Urothelium cell line (cell line): ENCODE measurements around the gene INTS6.

Experiments used
- DNase-seq: peaks from one replicate; pipeline ENCODE4 v3.0.0; 2011; ENCODE audit warnings: low spot score, mixed read lengths
- FAIRE-seq: peaks from 2 replicates; lab custom pipeline; 2011; peaks lifted over from hg19 to GRCh38; lab: Jason Lieb, UNC

The INTS6 gene

DNA sequence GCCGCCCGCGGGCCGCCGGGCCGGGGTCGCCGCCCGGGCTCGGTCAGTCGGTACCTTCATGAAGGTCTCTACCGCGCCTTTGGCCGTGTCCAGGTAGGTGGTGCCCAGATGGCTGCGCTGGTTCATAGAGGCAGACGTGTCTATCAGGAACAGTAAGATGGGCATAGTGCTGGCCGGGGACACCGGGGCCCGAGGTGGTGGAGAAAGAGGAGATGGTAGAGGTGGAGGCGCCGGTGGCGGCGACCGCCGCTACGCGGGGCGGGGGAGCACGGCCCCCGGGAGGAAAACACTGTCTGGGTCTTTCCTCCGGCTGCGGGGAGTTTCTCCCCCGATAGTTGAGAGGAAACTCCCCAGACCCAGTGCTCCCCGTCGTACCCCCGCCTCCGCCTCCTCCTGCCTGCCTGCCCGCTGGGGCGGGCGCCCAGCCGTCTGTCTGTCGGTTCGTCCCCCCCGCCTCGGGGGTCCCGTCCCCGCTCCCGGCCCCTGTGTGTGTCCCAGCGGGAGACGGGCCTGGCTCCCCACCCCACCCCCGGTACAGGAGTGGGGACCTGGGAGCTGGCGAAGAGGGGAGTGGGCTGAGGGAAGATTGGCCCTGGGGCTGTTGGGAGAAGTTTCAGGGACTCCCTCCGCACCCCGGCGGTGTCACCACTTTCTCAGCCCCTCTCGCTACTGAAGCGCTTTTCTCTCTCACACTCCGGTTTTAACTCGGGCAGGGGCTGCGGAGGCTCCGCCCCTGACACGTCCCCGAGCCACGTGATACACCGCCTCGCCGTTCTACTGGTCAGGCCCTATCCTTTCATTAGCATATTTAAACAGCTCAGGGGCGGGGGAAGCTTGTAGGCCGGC, at the start of gene INTS6:
Gene INTS6 (minus strand): TSS at position 676 of the 846 bp plus-strand sequence. CDS start 511 bp downstream, at position 165.
- FAIRE-seq (no peak), DNase-seq (peak; percentile 94)

DNA sequence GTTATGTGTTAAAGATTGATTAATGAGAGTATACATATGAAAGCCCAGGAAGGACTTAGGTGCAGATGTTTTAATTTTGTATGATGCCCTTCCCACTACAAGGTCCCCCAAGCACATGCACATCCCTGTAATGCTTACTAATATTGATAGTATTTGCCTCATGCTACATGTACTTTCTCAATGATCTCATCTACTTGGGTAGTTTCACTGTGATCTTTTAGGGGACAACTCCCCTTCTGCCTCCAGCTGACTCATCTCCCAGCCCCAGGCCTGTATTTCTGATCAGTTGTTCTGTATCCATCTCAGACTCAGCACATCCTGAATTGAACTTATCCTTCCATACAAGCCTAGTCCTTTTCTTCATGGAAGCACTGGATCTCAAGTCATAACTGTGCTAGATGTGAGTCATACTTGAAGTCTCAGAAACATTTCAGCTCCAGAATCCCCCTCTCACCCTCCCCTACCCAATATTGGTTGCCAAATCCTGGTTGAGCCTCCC, 49.4 kb upstream of the INTS6 start:
- FAIRE-seq: no peak

DNA sequence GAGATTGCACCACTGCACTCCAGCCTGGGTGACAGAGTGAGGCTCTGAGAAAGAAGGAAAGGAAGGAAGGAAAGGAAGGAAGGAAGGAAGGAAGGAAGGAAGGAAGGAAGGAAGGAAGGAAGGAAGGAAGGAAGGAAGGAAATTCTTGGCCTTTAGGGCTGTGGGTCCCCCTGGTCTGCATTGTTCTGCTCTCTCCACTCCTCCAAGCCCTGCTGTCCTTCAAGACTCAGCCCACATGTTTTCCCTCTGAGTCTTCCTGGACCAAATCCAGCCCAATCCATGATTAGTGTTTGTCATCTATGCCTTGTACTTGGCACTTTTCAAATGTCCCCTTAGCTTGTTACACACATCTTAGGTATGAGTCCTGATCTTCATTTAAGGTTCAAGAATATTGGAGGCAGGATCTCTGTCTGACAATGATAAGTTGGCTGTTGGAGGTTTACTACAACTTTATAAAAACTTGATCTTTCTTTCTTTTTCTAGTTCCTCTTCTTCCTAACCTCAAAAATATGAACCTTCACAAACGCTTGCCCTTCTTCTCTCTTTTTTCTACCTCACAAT, 48.8 kb upstream of the INTS6 start:
- FAIRE-seq: no peak
- DNase-seq: no peak

More for the DNA sequence above, 49.4 kb upstream of the INTS6 start:
- DNase-seq: no peak

DNA sequence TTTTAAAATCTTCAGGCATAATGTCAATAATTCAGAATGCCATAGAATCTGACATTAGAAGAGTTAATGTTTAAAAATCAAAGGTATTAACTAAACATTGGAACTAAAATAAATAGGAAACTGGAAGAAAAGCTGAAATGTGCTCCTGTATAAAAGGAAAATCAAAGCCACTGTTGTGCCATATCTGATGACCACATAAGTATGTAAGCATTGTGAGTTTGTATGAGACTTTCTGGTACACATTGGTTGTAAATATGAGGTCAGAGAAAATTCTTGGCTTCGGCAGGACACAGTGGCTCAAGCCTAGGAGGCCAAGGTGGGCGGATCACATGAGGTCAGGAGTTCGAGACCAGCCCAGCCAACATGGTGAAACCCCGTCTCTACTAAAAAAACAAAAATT, 48.3 kb upstream of the INTS6 start:
- FAIRE-seq (no peak), DNase-seq (no peak)

DNA sequence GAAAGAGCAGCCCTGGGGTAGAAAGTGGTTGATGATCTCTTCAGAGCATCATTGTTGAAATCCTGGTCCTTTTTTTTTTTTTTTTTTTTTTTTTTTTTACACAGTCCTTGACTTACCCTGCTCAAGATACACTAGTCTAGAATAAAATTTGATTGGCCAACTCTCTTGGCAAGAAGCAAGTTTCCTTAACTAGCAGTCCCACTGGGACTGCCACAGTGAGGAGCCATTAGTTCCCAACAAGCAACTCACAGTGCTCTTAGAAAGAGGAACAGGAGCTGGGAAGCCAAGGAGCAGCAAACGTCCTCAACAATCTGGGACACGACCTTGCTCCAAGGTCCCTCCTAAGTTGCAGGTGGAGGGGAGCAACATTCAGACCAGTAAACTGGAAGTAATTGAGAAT, 47.9 kb upstream of the INTS6 start:
- DNase-seq (no peak), FAIRE-seq (no peak)

GRCh38 chr13:51499841-51500240, 47.0 kb upstream of the INTS6 start:
- FAIRE-seq (no peak), DNase-seq (no peak)

GRCh38 chr13:51495316-51495715, 42.5 kb upstream of the INTS6 start:
- DNase-seq (no peak), FAIRE-seq (no peak)

- FAIRE-seq (no peak), DNase-seq (no peak)
Observed at GRCh38 chr13:51494156-51494555, 41.3 kb upstream of the INTS6 start.

GRCh38 chr13:51488212-51488611, 35.4 kb upstream of the INTS6 start:
- FAIRE-seq (no peak), DNase-seq (no peak)

- FAIRE-seq: no peak
- DNase-seq: no peak
Observed at GRCh38 chr13:51481656-51482055, 28.8 kb upstream of the INTS6 start.

DNA sequence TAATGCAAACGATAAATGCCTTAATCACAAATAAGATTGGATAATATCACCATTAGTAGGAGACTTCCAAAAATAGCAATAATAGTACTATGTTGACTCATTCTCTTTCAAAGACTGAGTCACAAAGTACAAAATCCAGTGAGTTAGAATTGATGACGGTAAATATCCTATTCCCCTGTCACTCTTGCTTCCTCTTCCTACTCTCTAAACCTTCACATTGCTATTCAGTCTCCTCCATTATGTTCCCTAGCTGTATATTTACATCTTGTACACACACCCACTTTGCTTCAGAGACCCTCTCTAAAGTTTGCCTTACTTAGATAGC, 26.3 kb upstream of the INTS6 start:
- FAIRE-seq (no peak), DNase-seq (peak; percentile 6)

GRCh38 chr13:51478418-51479198, 25.8 kb upstream of the INTS6 start:
- FAIRE-seq (no peak), DNase-seq (no peak)

- DNase-seq (no peak), FAIRE-seq (no peak)
Observed at GRCh38 chr13:51477653-51478324, 25.0 kb upstream of the INTS6 start.

- no peak for FAIRE-seq
- no peak for DNase-seq
Observed at GRCh38 chr13:51477149-51477548, 24.3 kb upstream of the INTS6 start.

- no peak for FAIRE-seq
Observed at GRCh38 chr13:51475727-51476501, 23.1 kb upstream of the INTS6 start.

DNA sequence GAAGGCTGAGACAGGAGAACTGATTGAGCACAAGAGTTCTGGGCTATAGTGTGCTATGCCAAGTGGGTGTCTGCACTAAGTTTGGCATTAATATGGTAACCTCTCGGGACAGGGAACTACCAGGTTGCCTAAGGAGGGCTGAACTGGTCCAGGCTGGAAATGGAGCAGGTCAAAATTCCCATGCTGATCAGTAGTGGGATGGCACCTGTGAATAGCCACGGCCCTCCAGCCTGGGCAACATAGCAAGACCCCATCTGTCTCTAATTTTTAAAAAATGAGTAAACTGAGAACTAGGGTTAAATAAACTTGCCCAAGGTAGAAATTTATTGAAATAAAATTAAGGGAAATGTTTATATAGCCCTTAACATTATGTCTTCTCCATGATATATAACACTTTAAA, 17.0 kb upstream of the INTS6 start:
- no peak for FAIRE-seq

More at GRCh38 chr13:51475727-51476501, 23.1 kb upstream of the INTS6 start:
- no peak for DNase-seq

DNA sequence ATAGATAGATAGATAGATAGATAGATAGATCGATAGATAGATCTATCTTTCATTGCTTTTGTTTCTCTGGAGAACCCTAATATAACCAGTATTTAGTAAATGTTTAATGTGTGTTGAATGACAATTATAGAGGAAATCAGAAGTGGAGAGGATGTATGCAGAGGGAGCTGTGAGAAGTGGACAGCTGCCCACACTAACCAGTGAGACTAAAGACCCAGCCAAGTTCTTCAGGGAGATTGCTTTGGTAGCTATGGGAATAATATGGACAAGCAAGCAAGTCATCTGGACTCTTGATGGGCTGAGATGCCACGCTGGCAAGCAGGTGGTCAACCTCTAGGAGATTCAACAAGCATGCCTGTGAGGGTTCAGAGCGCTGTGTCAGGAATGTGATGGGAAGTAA, 14.9 kb upstream of the INTS6 start:
- no peak for DNase-seq
- FAIRE-seq: no peak

More for the DNA sequence above, 17.0 kb upstream of the INTS6 start:
- DNase-seq: no peak

DNA sequence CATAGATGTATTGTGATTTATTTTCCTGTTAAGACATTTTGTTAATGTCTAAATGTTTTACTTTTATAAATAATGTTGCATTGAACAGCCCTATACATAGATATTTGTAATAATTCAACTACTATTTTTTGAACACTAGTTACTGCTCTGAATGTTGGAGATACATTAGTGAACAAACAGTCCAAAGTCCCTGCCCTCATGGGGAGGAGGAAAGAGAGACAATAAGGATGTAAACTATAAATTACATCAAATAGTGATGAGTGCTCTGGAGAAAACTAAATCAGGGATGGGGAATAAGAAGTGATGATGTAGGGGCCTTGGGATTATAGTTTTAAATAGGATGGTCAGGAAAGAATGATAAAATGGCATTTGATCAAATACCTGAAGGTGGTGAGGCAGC, 12.3 kb upstream of the INTS6 start:
- DNase-seq (no peak), FAIRE-seq (no peak)

- FAIRE-seq: no peak
- no peak for DNase-seq
Observed at GRCh38 chr13:51457086-51457815, 4.4 kb upstream of the INTS6 start.

DNA sequence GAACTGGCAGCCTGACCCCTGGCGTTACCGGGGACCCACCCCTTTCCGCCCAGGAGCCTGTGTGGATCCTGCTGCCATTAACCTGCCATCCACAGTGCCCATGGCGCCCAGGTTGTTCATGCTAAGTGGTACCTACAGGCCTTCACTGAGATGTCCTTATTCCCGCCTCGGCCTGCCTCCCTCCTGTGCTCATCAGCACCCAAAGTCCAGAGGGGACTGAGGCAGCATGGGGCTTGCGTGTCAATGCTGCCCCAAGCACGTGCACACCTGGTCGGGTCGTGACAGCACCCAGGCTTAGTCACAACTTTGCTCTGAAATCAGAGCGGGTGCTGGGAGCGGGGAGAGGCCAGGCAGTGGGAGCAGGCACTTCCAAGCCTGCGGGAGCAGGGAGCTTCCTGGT, 3.7 kb upstream of the INTS6 start:
- no peak for FAIRE-seq
- no peak for DNase-seq
